Suprapubic skin (tissue), 4 donors: Measurements from ENCODE around the gene OR4B1.

Experiments used
- POLR2A ChIP-seq, 2 donors: fragments of 450-650 bp; IDR thresholded peaks; one replicate each; pipeline ENCODE4 v1.6.1; 2017; ENCODE audit warnings: antibody characterized with exemption in 2 of 2, mild to moderate bottlenecking in 2 of 2, moderate library complexity in 2 of 2
- POLR2AphosphoS5 ChIP-seq, 3 donors: sonication (generic); formaldehyde crosslinking; IDR thresholded peaks; one replicate each; pipeline ENCODE4 v1.6.1; 2017; ENCODE audit warnings: antibody characterized with exemption in 3 of 3
- TF ChIP-seq, protein P1 (sequence below), 2 donors: fragments of 200-600 bp in 1 of 2; fragments of 450-650 bp in 1 of 2; sonication (generic) in 1 of 2; IDR thresholded peaks; one replicate each; pipeline ENCODE4 v1.5.1; 2016 to 2019; ENCODE audit warnings: antibody characterized with exemption in 2 of 2, mild to moderate bottlenecking in 1 of 2, moderate library complexity in 1 of 2

DNA sequence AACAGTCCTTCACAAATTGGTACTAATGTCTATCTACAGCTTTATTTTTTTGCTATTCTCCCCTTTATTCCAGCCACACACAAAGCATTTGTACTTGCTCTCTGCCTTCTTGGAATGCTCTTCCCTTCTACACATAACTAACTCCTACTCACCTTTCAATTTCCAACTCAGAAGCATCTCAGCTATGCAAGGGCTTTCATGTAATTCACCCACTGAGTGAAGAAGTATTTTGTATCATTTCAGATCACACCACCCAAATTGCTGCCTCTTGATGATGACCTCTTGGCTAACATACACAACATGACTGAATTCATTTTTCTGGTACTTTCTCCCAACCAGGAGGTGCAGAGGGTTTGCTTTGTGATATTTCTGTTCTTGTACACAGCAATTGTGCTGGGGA is 28.2 kb downstream of the OR4B1 start, which contains the start of gene OR4X2:
- TF ChIP-seq, protein P1, sequence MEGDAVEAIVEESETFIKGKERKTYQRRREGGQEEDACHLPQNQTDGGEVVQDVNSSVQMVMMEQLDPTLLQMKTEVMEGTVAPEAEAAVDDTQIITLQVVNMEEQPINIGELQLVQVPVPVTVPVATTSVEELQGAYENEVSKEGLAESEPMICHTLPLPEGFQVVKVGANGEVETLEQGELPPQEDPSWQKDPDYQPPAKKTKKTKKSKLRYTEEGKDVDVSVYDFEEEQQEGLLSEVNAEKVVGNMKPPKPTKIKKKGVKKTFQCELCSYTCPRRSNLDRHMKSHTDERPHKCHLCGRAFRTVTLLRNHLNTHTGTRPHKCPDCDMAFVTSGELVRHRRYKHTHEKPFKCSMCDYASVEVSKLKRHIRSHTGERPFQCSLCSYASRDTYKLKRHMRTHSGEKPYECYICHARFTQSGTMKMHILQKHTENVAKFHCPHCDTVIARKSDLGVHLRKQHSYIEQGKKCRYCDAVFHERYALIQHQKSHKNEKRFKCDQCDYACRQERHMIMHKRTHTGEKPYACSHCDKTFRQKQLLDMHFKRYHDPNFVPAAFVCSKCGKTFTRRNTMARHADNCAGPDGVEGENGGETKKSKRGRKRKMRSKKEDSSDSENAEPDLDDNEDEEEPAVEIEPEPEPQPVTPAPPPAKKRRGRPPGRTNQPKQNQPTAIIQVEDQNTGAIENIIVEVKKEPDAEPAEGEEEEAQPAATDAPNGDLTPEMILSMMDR (IDR thresholded peaks at IDR 0.05) = no peak
- TF ChIP-seq POLR2A (IDR thresholded peaks at IDR 0.05) (no peak), POLR2AphosphoS5 (IDR thresholded peaks at IDR 0.05) (no peak)
